ENCODE results near the gene FAM229B. TPM values are rescaled to one million over a fixed set of nuclear protein-coding genes. Genes with fewer than 3 reads are reported as not detected.
A peak's percentile ranks its signal among the peaks of the same experiment; 100 is the strongest.

FAM229B gene
- polyA plus RNA-seq, 1 experiment, result 55.0 TPM

- no peak for DNase-seq (ENCODE audit: low read depth, low spot score)
- TF ChIP-seq CTCF (IDR thresholded peaks at IDR 0.05; ENCODE audit: low read depth, low read length), result no peak
- Histone ChIP-seq H3K27ac (ENCODE audit: low read depth, low read length) (peak overlapping the region; percentile 83), H3K27me3 (ENCODE audit: control insufficient read depth, insufficient read depth, low read length) (no peaks in the 10 kb centered on the region), H3K9me3 (ENCODE audit: control insufficient read depth, insufficient read depth, low read length) (no peaks in the 10 kb centered on the region), H3K4me3 (ENCODE audit: low read depth, low read length) (no peak overlapping the region)
- ChIA-PET POLR2A (interaction anchor here (0.6 to 1.2 kb wide), 2 partner anchors 73 to 74 kb away, joined by 3 read pairs; no protein-coding TSS in a partner anchor), CTCF (no interaction called here)
Measured at GRCh38 chr6:112149236-112149635, 61.8 kb downstream of the FAM229B start.

GRCh38 chr6:112149719-112150263 lies 62.4 kb downstream of the FAM229B start:
- POLR2A ChIA-PET, result interaction anchor here (0.6 to 1.2 kb wide), 2 partner anchors 72 to 73 kb away, joined by 3 read pairs; no protein-coding TSS in a partner anchor
- no peaks in the 10 kb centered on the region for H3K27me3 ChIP-seq (ENCODE audit: control insufficient read depth, insufficient read depth, low read length)
- H3K9me3 ChIP-seq (ENCODE audit: control insufficient read depth, insufficient read depth, low read length), result no peaks in the 10 kb centered on the region
- peak; percentile 85 for DNase-seq (ENCODE audit: low read depth, low spot score)
- no peak for TF ChIP-seq CTCF (IDR thresholded peaks at IDR 0.05; ENCODE audit: low read depth, low read length)
- H3K27ac ChIP-seq (ENCODE audit: low read depth, low read length), result peak overlapping the region; percentile 83
- no peak overlapping the region for H3K4me3 ChIP-seq (ENCODE audit: low read depth, low read length)
- CTCF ChIA-PET, result no interaction called here

- no peak for TF ChIP-seq CTCF (IDR thresholded peaks at IDR 0.05; ENCODE audit: low read depth, low read length)
- Histone ChIP-seq H3K4me3 (ENCODE audit: low read depth, low read length) (no peak overlapping the region), H3K9me3 (ENCODE audit: control insufficient read depth, insufficient read depth, low read length) (no peaks in the 10 kb centered on the region), H3K27me3 (ENCODE audit: control insufficient read depth, insufficient read depth, low read length) (no peaks in the 10 kb centered on the region), H3K27ac (ENCODE audit: low read depth, low read length) (peak overlapping the region; percentile 83)
- CTCF ChIA-PET, result no interaction called here
- DNase-seq (ENCODE audit: low read depth, low spot score), result no peak
- POLR2A ChIA-PET, result interaction anchor here (1.2 kb wide), 1 partner anchor 73 kb away, joined by 3 read pairs; no protein-coding TSS in a partner anchor
Measured at GRCh38 chr6:112150363-112150762, 63.0 kb downstream of the FAM229B start.

Other genes with a start within 250 kb of the FAM229B start
- gene FYN, start 214.1 kb upstream of the FAM229B start, polyA plus RNA-seq (2011; rRNA removed), result 25.2 and 29.0 TPM in 2 replicates
- gene CCN6, start 33.5 kb upstream of the FAM229B start, polyA plus RNA-seq (2011; rRNA removed), result not detected in 2 replicates
- 14.7 and 24.3 TPM in 2 replicates for gene TUBE1, start 109 bp upstream of the FAM229B start, polyA plus RNA-seq (2011; rRNA removed)
- gene LAMA4, start 167.0 kb downstream of the FAM229B start, polyA plus RNA-seq (2011; rRNA removed), result 231 and 246 TPM in 2 replicates

Measured in AG04450 (cell line).